ENCODE measurements around the gene SLC16A3. TPM values are rescaled to one million over a fixed set of nuclear protein-coding genes. Genes with fewer than 3 reads are reported as not detected.

The SLC16A3 gene
- total RNA-seq, 1 donor from 2014 or later: 8.5 TPM

DNA sequence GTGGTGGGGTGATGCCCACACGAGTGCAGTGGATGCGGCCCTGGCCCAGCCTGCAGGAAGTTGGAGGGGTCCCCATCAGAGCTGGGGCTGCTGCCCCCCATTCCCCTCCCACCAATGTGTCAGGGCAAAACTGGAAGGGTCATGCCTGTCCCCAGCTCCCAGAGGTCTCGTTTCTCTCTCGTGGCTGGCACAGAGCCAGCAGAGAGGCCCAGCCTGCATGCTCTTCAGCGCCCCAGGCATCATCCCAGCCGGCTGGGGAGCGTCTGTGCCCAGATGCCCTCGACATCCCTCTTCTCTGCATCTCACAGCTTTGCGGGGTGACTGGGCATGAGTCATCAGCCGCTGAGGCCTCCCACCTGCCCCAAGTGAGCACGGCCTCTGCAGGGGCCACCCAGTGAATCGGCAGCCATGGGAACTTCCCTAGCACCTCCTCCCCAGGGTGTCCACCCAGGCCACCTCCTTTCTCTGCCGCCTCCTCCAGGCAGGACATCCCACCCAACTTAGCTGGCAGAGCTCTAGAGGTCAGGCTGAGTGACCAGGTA lies 54.4 kb downstream of the SLC16A3 start:
- TF ChIP-seq CTCF (IDR thresholded peaks at IDR 0.05; ENCODE audit: borderline replicate concordance): no peak
- intact Hi-C loops (cut with micrococcal nuclease): no loop called here
- no peaks in the 10 kb centered on the region for H3K27me3 ChIP-seq (ENCODE audit: low read depth)
- H3K4me1 ChIP-seq: peaks cover 23% of the 10 kb centered on the region
- no peak for DNase-seq
- H3K36me3 ChIP-seq: no peaks in the 10 kb centered on the region
- H3K4me3 ChIP-seq: no peak overlapping the region
- no peaks in the 10 kb centered on the region for H3K9me3 ChIP-seq (replicated peaks)
- no peak overlapping the region for H3K27ac ChIP-seq (replicated peaks)

DNA sequence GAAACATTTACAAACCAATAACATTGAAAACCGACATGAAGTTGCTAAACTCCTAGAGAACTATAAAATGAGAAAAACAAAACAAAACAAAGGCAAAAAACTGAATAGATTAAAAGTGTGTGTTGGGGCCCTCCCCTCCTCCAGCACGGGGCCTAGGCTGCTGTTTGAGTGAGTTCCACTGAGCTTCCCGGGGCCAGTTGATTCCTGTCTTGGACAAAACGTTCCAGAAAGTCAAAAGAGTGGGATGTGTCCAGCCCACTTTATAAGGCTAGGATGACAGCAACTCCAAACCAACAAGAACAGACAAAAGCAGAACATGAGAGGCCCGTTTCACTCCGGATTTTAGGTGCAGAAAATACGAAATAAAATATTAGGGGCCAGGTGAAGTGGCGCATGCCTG lies 56.3 kb downstream of the SLC16A3 start:
- H3K4me1 ChIP-seq: peaks cover 39% of the 10 kb centered on the region
- no peaks in the 10 kb centered on the region for H3K27me3 ChIP-seq (ENCODE audit: low read depth)
- no peaks in the 10 kb centered on the region for H3K9me3 ChIP-seq (replicated peaks)
- H3K4me3 ChIP-seq: no peak overlapping the region
- H3K27ac ChIP-seq (replicated peaks): no peak overlapping the region
- intact Hi-C loops (cut with micrococcal nuclease): no loop called here
- TF ChIP-seq CTCF (IDR thresholded peaks at IDR 0.05; ENCODE audit: borderline replicate concordance): no peak
- no peak for DNase-seq
- no peaks in the 10 kb centered on the region for H3K36me3 ChIP-seq

GRCh38 chr17:82287013-82287867 lies 58.4 kb downstream of the SLC16A3 start:
- no peak overlapping the region for H3K4me3 ChIP-seq
- no peak for DNase-seq
- intact Hi-C loops (cut with micrococcal nuclease): no loop called here
- no peaks in the 10 kb centered on the region for H3K27me3 ChIP-seq (ENCODE audit: low read depth)
- peak overlapping the region; percentile 84 for H3K27ac ChIP-seq (replicated peaks)
- no peaks in the 10 kb centered on the region for H3K9me3 ChIP-seq (replicated peaks)
- peaks cover 45% of the 10 kb centered on the region for H3K4me1 ChIP-seq
- H3K36me3 ChIP-seq: no peaks in the 10 kb centered on the region
- no peak for TF ChIP-seq CTCF (IDR thresholded peaks at IDR 0.05; ENCODE audit: borderline replicate concordance)

DNA sequence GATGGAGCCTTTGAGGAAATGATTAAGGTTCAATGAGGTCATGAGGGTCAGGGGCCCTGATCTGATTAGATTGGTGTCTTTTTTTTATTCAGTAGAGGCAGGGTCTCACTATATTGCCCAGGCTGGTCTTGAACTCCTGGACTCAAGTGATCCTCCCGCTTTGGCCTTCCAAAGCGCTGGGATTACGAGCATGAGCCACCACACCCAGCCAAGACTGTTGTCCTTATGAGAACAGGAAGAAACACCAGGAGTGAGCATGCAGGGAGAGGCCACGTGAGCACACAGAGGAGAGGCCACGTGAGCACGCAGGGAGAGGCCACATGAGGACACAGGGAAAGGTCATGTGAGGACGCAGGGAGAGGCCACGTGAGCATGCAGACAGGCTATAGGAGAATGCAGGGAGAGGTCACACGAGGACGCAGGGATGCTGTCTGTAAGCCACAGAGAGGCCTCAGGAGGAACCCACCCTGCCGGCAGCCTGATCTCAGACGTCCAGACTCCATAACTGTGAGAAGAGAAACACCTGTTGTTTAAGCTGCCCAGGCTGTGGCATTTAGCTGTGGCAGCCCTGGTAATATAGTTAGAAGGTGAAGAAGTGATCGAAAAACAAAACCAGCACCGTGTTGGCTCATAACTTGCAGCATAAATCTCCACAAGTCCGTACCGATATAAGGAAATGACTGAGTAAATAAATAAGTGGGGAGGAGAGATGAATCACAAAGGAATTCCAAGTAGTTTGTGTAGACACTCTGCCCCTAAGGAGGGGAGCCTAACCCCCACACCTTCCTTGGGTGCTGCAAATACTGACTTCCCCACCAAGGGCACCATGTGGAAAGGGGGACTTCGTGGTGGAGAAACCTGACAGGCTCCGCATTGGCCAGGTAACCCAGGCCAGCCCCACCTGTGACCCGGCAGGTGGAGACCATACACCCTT lies 59.3 kb downstream of the SLC16A3 start:
- peak; percentile 83 for DNase-seq
- Histone ChIP-seq H3K4me1 (peaks cover 47% of the 10 kb centered on the region), H3K4me3 (no peak overlapping the region), H3K36me3 (no peaks in the 10 kb centered on the region), H3K27me3 (ENCODE audit: low read depth) (no peaks in the 10 kb centered on the region), H3K9me3 (replicated peaks) (no peaks in the 10 kb centered on the region), H3K27ac (replicated peaks) (peak overlapping the region; percentile 84)
- intact Hi-C loops (cut with micrococcal nuclease): no loop called here
- TF ChIP-seq CTCF (IDR thresholded peaks at IDR 0.05; ENCODE audit: borderline replicate concordance): no peak

Small RNAs within 50 kb of the gene (microRNA-seq; reads per million reads assigned to microRNA genes)
- gene MIR6787: not detected

Other genes starting within 250 kb of the SLC16A3 start
- 26.3 TPM for gene CENPX, start 206.2 kb upstream of the SLC16A3 start, total RNA-seq
- gene LRRC45, start 205.7 kb upstream of the SLC16A3 start, total RNA-seq: 4.3 TPM
- 0.82 TPM for gene RAC3, start 197.4 kb upstream of the SLC16A3 start, total RNA-seq
- gene DCXR, start 191.3 kb upstream of the SLC16A3 start, total RNA-seq: 219 TPM
- gene RFNG, start 177.2 kb upstream of the SLC16A3 start, total RNA-seq: 21.1 TPM
- 85.9 TPM for gene GPS1, start 177.1 kb upstream of the SLC16A3 start, total RNA-seq
- 64.6 TPM for gene DUS1L, start 163.2 kb upstream of the SLC16A3 start, total RNA-seq
- 13.6 TPM for gene FASN, start 130.8 kb upstream of the SLC16A3 start, total RNA-seq
- 8.1 TPM for gene CCDC57, start 16.2 kb upstream of the SLC16A3 start, total RNA-seq
- gene CSNK1D, start 44.7 kb downstream of the SLC16A3 start, total RNA-seq: 61.8 TPM
- 0.47 TPM for gene CD7, start 88.6 kb downstream of the SLC16A3 start, total RNA-seq
- 3.9 TPM for gene SECTM1, start 104.7 kb downstream of the SLC16A3 start, total RNA-seq
- gene TEX19, start 130.2 kb downstream of the SLC16A3 start, total RNA-seq: not detected
- gene UTS2R, start 142.7 kb downstream of the SLC16A3 start, total RNA-seq: 1.4 TPM
- gene HEXD, start 189.3 kb downstream of the SLC16A3 start, total RNA-seq: 14.1 TPM
- gene OGFOD3, start 189.5 kb downstream of the SLC16A3 start, total RNA-seq: 28.0 TPM
- 23.8 TPM for gene CYBC1, start 221.7 kb downstream of the SLC16A3 start, total RNA-seq
- gene NARF, start 229.7 kb downstream of the SLC16A3 start, total RNA-seq: 69.2 TPM